Measurements from ENCODE around the gene CYSRT1. TPM values are rescaled to one million over a fixed set of nuclear protein-coding genes. Genes with fewer than 3 reads are reported as not detected.

Gene CYSRT1
- total RNA-seq, 2 experiments from 2014 or later = 1.7 to 2.9 TPM

DNA sequence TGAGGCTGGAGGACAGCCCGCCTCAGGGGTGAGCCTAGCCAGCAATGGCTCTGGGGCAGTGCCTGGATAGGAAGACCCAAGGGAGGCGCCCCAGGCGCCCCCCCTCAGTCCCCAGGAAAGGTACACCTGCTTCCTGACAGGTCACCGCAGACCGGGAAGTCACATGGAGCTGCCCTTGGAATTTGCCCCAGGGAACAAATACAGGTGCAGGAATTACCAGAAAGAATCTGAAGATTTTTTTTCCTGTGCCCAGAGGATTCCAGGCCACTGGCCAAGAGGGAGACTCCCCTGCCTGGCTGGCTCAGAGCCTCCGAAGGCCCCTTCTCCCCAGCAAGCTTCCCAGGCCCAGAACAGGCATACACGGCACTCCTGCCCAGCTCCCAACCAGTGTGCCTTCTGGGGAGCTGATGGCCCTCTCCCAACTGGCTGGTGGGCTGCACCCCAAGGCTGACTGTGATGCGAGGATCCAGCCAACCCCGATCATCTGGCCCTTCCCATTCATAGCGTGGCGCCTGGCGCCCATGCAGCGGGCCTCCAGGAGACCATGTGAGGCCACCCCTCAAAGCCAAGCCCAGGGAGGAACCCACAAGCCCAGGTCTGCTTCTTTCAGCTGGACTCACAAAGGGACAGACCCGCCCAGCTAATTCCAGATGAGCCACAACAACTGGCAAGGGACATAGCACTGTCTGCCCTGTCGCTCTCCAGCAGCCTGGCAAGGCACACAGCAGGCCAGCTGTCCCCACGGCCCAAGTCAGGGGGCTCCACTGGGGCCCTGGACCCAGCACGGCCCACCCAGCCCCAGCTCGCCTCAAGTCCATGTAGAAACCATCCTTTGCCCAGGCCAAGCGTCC, 26.7 kb upstream of the CYSRT1 start:
- Histone ChIP-seq H3K36me3 (ENCODE audit: insufficient read depth, low read length) (no peaks in the 10 kb centered on the region), H3K79me2 (ENCODE audit: insufficient read depth, low read depth, low read length) (peaks cover 22% of the 10 kb centered on the region), H3K27ac (ENCODE audit: low read depth, low read length, poor library complexity, severe bottlenecking) (no peak overlapping the region), H3K4me2 (ENCODE audit: low read length) (no peak overlapping the region), H3K9me2 (ENCODE audit: insufficient read depth, low read length) (no peaks in the 10 kb centered on the region), H3K4me1 (ENCODE audit: insufficient read depth, low read length, poor library complexity, severe bottlenecking) (peaks cover 19% of the 10 kb centered on the region), H2AFZ (ENCODE audit: low read length) (no peak overlapping the region), H3K4me3 (ENCODE audit: low read depth, low read length, poor library complexity, severe bottlenecking) (no peak overlapping the region), H3K9me3 (ENCODE audit: low read length) (no peaks in the 10 kb centered on the region), H4K20me1 (ENCODE audit: insufficient read depth, low read length) (no peaks in the 10 kb centered on the region)
- TF ChIP-seq EZH2phosphoT487 (IDR thresholded peaks at IDR 0.05; ENCODE audit: borderline replicate concordance, low read depth, low read length) (no peak), CTCF (conservative IDR thresholded peaks at IDR 0.05; ENCODE audit: low read length) (no peak)
- POLR2A ChIA-PET = no interaction called here
- no peak for DNase-seq (ENCODE audit: low spot score)
- CTCF ChIA-PET (ENCODE audit: unreplicated experiment) = no interaction called here
- BruUV-seq (replicated peaks) = no TSS peak
- intact Hi-C loops (cut with micrococcal nuclease; ENCODE audit: unreplicated experiment) = no loop called here

DNA sequence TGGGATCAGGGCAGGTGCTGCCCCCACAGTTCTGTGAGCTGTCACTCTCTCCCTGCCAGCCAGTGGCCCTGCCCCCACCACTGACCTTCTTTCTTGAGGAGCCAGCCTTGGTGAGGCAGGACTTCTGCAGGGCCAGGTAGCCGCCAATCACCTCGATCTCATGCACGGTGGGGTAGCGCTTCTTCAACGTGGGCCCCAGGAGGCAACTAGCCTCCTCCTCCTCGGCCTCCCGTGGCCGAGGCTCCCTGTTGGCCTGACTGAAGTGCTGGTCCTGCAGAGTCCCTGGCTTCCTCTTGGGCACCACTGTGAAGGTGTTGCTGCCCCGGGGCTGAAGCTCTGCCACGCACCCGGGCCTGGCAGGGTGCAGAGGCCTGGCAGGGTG, 26.1 kb upstream of the CYSRT1 start:
- BruUV-seq (replicated peaks) = no TSS peak

More for the DNA sequence above, 26.1 kb upstream of the CYSRT1 start:
- DNase-seq (ENCODE audit: low spot score) = no peak
- no peaks in the 10 kb centered on the region for H3K36me3 ChIP-seq (ENCODE audit: insufficient read depth, low read length)
- CTCF ChIA-PET (ENCODE audit: unreplicated experiment) = no interaction called here
- no peak overlapping the region for H2AFZ ChIP-seq (ENCODE audit: low read length)
- POLR2A ChIA-PET = no interaction called here
- no peaks in the 10 kb centered on the region for H3K9me3 ChIP-seq (ENCODE audit: low read length)
- TF ChIP-seq CTCF (conservative IDR thresholded peaks at IDR 0.05; ENCODE audit: low read length) (no peak), EZH2phosphoT487 (IDR thresholded peaks at IDR 0.05; ENCODE audit: borderline replicate concordance, low read depth, low read length) (no peak)
- H4K20me1 ChIP-seq (ENCODE audit: insufficient read depth, low read length) = peaks cover under 1% of the 10 kb centered on the region; the same call in 1 of the 2 replicates
- no peaks in the 10 kb centered on the region for H3K9me2 ChIP-seq (ENCODE audit: insufficient read depth, low read length)
- H3K79me2 ChIP-seq (ENCODE audit: insufficient read depth, low read depth, low read length) = peaks cover 27% of the 10 kb centered on the region
- peaks cover 25% of the 10 kb centered on the region for H3K4me1 ChIP-seq (ENCODE audit: insufficient read depth, low read length, poor library complexity, severe bottlenecking)
- intact Hi-C loops (cut with micrococcal nuclease; ENCODE audit: unreplicated experiment) = no loop called here
- no peak overlapping the region for H3K4me2 ChIP-seq (ENCODE audit: low read length)
- no peak overlapping the region for H3K27ac ChIP-seq (ENCODE audit: low read depth, low read length, poor library complexity, severe bottlenecking)
- no peak overlapping the region for H3K4me3 ChIP-seq (ENCODE audit: low read depth, low read length, poor library complexity, severe bottlenecking)

Data from OCI-LY7 (cell line).